T-helper 9 cell (primary cell): ENCODE measurements around the gene C11orf21.
A peak's percentile ranks its signal among the peaks of the same experiment; 100 is the strongest.

ENCODE experiments used
- DNase-seq: peaks from one replicate; pipeline ENCODE4 v3.0.0-alpha.2; 2020

Gene C11orf21

DNA sequence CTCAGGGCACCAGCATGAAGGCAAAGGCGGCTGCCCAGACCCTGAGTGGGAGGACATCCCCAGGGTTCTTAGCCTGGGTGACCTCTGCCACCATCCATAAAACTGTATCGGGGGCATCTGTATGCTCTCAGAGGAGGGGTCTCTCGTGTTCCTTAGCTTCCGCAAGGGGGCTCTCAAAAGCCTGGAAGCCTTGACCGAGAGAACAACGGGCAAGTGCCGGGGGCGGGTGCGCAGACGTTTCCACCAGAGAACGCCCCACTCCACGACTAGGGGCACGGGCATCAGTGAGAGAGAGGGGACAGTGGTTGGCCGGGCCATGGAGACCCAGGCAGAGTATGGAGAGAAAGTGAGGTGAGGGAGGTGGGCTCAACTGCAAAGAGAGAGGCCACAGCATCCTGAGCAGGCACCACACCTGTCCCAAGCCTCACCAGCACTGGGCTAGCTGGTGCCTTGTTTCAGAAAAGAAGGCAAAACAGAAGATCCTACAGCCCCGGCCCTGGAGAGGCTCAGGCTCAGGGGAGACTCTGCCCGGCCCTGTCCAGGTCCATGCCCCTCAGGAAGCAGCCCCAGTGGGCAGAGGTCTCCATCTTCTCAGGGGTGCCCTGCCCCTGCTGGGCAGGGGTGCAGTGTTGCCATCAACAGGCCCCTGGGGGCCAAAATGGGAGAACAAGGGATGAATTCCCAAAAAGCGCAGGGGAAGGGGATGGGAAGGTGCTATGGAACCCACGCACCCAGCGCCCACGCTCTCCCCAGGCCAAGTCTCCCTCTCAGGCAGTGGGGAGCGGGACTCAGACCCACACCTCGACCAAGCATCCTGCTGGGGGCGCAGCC lies 6.0 kb upstream of the C11orf21 start:
- no peak for DNase-seq

DNA sequence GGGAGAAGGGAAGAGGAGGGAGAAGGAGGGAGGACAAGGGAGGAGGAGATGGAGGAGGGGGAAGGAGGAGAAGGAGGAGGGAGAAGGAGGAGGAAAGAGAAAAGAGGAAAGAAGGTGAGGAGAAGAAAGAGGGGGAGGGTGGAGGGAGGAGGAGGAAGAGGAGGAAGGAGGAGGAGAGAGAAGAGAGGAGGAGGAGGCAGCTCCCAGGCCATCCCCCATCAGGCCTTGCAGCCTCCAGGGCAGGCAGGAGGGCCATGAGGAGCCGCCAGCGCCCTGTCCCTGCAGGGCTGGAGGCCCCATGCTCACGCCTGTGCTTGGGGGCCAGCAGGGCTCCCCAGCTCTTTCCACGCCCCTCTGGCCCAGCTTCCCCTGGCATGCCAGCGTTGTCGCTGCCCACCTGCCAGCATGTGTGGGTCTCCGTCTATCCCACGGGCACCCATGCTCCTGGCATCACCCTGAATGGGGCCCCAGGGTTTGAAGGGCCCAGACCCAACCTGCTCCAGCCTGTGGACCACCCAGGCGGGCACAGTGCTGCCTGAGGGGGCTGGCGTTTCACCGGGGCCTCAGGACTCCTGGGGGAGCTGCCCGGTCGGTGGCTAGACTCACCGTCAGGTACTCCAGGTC lies 5.3 kb upstream of the C11orf21 start:
- DNase-seq = no peak

DNA sequence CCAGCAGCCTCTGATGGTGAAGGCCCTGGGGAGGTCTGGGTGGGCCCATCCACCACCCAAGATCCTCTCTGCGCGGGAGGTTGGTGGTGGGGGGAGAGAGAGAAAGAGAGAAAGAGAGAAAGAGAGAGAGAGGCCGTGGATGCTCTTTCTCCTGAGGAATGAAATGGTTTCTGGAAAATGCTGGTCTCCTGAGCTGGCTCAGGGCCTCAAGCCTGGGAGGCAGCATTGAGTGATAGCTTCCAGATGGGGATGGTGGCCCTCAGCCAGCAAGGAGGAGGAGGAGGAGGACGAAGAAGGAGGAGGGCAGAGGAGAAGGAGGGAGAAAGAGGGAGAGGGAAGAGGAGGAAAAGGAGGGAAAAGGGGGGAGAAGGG lies 4.7 kb upstream of the C11orf21 start:
- DNase-seq = no peak

DNA sequence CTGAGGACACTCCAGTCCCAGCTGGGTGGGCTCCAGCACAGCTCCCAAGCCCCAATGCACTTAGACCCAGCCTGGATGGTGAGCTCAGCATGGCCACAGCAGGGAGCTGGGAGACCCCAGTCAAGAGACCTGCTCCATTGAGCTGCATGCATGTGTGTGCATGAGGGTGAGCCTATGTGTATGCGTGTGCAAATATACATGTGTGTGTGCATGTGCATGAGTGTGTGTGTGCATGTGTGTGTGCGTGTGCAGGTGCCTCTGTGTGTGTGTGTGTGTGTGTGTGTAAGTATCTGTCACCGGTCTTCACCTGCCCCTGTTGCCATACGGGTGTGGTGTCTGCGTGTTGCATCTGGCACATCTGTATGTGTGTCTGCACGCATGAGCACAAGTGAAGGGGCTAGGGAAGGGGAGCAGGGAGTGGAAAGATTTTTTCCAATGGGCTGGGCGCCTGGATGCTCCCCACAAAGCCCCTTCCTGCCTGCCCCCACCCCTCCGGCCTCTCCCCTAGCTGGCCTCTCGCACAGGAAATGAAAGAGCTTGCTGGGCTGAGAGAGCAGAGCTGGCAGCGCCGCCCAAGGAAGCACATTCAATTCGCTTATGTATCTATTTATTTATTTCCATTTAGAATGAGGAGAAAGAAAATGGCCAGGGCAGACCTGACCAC lies 4.2 kb upstream of the C11orf21 start:
- DNase-seq = no peak

DNA sequence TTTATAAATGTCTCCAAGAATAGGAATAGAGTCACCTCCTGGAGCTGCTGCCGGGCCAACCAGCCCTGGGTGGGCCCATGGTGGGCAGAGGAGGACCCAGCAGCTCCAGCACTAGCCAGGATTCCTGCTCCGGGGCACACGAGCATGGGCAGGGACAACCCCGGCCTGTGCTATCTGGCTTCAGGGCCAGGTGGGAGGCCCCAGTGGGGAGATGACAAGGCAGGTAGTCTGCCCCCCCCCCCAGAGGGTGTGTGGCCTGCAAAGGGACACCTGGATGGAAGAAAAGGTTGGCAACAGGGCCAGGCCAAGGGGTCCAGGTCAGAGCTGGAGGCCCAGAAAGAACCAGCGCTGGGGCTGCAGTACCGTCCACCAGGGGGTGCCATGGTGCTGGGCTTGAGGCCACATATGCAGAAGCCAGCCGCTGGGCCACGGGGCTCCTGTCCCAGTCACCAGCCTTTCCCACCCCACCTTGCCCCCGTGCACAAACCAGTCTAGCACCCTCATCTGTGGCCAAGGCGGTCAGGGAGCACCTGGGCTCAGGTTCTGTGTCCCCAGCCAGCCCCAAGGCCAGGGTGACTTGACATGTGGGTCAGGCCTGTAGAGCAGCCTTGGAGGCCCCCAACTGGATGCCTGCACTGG lies 3.5 kb upstream of the C11orf21 start:
- DNase-seq = peak; percentile 86

DNA sequence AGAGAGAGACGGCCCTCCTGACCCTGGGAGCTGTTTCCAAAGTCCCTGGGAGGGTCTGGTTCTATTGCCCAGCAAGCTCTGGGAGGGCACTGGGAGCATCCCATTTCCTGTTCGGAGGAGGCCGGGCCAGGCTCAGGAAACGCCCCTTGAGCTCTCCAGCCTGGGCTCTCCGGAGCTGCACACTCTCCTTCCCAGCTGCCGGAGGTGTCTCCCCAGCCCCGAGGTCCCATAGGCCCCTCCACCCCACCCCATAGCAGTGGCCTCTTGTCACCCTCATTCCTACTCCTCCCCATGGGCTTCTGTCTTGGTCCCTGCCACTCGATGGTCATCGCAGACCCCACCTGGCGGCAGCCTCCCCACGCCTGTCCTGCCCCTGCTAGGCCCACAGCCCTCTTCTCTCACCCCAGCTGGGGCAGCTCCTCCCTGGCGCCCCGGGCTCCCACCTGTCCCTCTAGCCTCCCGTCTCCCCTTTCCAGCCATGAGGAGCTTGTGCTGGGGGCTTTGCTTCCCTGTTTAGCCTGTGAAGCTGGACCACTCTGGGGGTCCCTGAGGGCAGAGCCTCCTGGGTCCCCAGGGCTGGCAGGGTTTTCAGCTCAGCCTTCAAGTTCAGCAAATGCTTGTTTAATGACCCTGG lies 2.9 kb upstream of the C11orf21 start:
- DNase-seq = no peak

DNA sequence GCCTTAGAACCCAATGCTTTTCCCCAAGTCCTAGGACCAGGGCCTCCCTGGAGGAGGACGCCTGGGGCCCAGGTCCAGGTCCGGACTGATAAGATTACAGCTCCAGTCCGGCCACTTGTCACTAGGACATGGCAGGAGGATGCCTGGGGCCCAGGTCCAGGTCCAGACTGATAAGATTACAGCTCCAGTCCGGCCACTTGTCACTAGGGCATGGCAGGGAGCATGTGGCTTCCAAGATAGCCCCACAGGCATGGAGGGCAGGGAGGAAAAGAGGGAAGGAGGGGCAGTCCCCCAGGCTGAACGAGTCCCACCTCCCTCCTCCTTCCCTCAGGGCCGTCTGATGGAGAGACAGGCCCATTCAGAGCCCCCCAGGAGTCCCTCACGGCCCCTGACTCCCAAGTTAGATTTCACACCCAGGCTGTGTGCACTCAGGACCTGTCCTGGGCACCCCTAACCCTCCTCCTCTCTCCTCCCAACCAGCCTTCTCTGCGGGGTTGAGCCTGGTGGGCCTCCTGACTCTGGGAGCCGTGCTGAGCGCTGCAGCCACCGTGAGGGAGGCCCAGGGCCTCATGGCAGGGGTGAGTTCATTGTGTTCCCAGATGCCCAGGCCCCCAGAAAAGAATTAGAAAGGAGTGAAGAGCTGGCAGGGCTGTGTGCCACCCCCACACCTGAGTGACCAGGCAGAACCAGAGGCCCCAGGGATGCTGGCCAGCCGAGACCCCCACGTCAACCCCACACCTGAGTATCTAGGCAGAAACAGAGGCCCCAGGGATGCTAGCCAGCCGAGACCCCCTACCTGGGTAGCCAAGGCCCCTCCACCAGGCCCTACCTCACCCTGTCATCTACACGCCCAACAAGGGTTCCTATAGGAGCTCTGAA lies 2.1 kb upstream of the C11orf21 start:
- DNase-seq = no peak

DNA sequence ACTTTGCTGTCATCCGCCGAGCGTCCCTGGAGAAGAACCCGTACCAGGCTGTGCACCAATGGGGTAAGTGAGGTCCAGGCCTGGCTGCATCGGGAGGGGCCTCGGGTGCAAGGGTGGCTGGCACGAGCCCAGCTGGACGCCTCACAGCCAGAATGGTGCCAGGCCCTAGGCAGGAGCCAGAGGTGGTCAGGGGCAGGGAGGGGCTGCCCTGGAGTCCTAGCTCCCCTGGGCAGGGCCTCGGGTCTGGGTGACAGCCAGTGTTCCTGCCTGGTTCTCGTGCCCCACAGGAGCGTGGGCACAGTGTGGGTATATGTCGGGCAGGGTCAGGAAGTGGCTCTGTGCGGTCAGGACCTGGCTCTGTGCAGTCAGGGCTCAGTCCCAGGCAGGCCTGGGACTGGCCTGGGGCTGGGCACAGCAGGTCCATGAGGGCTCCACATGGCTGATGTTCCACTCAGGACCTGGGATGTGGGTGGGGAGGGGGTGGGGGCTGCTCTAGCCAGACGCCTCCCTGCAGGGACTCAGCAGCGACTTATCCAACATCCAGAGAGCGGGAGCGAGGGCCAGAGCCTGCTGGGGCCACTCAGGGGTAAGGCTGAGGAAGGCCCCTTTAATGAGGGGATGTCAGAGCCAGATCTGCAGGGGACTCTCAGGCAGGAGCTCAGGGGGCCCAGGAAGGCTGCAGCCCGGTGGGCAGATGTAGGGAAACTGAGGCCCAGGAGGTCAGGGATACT lies 1.3 kb upstream of the C11orf21 start:
- DNase-seq = no peak

DNA sequence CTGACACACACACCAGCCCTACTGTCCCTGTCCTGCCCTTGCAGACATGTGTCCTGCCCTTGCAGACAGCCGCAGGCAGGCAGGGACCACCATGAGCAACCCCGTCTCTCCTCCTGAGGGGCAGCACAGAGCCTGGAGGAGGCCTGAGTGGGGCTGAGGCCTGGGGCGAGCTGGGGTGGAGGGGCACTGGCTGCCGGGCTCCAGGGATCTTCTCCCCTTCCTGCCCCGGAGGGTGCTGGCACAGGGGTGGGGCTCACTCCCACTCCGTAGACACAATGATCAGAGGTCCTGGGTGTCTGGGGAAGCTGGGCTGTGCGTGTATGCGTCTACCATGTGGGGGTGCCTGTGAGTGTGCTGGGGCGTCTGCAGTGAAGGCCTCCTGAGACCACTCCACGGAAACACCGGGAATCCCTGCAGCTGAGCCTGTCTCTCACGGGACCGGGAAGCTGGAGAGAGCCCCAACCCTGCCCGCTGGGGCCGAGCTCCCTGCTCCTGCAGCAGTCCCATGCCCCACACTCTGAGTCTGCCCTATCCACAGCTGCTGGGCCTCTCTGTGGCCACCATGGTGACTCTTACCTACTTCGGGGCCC lies 683 bp upstream of the C11orf21 start:
- no peak for DNase-seq

DNA sequence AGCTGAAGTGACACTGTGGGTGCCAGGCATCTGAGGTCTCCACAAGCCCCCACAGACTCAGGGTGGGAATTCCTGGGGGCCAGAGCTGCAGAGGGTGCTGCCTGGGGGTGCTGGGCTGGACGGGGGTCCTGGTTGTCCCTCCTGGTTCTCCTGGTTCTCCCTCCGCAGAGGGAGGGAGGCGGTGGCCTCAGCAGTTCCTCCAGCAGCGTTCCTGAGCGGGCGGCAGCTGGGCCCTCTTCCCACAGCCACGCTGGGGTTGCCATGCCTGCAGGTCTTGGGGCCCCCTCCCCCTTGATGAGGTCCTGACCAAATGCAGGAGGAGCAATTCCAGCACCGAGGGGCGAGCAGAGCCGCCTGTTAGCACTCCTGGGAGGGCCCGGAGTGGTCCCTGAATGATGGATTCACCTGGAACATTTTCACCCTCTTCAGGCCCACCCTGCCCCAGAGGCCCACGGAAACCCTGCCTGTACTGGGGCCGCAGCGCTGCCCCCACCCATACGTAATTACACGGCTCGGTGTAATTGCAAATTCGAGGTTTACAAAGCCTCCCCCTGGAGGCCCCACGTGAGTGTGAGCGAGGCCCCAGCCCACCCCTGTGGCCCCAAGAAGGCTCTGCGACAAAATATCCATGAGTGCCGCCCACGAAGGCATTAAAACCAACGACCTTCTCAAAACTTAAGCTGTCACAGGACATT lies 635 bp downstream of the C11orf21 start:
- DNase-seq = no peak

DNA sequence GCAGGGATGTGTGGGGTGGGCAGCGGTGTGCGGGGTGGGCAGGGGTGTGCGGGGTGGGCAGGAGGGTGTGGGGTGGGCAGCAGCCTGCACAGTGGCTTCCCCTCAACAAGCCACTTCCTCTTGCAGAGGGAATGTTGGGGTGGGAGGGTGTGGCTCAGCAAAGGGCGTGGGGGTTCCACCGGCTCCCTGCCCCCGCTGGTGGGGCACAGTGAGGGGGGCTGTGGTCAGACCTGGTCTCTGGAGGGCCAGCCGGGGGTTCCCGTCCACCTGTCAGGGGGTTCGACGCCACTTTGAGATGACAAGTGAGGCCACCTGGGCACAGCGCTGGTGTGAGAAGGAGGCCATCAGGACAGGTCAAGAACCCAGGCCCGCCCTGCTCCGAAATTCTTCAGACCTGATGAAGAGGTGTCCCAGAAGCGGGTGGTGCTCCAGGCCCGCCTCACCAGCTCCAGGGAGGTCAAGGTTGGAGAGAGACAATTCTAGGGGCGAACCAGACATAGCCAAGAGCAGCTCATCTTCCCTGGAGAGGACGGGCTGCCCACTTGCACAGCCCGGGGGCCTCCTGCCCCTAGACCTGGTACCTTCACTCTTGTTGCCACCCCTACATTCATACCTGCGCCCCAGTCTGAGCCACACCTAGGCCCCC lies 1.3 kb downstream of the C11orf21 start:
- no peak for DNase-seq

DNA sequence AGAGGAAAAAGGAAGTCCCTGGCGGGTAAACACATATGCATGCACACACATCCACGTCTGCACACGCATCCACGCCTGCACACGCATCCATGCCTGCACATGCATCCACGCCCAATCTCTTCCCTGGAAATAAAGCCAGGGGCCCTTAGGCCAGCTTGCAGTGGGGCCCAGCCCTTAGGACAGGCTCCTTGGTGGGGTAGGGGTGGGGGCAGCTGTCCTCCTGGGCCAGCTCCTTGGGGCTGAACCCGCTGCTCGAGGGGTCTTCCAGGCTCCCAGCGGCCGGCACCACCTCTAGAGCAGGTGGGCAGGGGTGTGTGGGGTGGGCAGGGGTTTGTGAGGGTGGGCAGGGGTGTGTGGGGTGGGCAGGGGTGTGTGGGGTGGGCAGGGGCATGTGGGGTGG lies 1.9 kb downstream of the C11orf21 start:
- DNase-seq = no peak

DNA sequence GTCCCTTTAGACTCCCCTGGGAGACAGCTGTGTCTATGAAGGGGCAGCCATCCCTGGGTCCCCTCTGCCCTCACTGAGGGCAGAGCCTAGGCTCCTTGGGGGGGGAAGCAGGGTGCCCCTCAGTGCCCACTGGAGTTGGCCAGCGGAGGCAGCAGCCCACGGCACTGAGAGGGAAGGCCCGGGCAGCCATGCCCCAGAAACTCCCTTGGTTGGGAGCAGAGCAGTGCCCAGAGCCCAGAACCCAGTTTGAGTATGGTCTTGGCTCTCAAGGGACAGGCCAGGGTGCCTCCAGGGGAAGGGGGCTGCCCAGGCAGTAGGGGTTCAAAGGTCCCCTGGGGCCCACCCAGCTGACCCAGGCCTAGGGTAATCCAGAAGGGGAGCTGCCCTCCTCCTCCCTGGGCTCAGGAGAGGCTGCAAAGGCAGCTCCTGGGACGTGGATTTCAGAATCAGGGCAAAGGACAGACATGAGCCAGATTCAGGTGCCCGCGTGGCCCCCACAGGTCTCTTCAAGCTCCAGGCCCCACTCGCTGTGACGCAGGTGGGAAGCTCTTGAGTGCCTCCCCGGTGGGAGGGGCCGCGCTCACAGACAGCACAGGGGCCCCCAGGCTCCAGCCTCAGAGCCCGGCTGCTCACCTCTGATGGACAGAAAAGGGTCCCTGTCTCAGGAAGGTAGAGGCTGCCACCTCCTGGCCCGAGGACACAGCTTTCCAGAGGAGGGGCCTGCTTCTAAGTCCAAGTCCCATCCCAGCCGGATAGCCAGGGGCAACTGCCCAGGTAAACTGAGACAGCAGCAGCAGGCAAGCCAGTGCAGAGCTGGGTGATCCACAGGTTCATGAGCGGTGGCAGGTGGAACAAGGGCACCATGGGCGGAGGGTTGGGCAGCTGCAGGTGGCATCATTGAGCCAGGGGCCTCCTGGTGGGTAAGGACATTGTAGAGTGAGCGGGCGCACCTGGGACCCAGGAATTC lies 2.6 kb downstream of the C11orf21 start:
- DNase-seq = no peak

DNA sequence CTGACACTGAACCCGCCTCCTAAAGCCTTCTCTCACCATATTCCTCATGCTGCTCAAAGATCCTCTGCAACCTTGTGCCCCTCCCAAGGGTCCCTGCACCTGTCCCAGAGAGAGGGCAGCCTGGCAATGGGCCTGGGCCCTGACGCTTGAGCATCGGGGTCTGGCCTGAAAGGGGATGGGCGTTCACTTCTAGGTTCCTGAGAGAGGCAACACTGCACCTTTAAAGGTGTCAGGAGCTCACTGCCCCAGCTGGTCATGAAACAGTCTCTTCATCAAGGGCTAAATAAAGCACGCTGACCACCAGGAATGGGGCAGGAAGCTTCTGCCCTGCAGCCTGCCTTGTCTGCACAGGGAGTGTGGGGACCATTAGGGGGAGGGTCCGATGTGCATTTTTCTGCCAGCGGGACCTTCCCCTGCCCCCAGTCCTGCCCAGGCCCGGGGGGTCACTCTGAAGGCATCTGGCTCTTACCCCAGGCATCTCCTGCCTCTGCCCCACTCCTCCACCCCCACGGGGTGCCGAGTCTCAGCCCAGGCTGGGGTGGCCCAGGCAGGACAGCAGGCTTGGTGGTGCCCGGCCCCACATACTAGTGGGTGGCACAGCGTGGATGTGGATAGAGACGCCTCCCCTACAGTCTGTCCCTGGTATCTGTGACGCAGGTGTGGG lies 3.5 kb downstream of the C11orf21 start:
- DNase-seq = no peak

DNA sequence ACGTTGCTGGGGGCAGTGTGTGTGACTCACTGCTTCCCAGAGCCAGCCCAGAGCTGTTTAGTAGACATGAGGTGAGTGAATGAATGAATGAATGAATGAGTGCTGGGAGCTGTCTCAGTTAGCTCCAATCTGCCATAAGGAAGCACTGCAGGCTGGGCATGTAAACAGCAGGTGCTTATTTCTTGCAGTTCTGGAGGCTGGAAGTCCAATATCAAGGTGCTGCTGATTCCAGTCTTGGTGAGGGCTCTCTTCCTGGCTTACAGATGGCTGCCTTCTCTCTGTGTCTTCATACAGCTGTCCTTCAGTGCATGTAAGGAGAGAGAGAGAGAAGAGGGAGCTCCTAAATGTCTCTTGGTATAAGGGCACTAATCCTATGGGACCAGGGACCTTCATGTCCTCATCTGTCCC lies 4.1 kb downstream of the C11orf21 start:
- DNase-seq = no peak

DNA sequence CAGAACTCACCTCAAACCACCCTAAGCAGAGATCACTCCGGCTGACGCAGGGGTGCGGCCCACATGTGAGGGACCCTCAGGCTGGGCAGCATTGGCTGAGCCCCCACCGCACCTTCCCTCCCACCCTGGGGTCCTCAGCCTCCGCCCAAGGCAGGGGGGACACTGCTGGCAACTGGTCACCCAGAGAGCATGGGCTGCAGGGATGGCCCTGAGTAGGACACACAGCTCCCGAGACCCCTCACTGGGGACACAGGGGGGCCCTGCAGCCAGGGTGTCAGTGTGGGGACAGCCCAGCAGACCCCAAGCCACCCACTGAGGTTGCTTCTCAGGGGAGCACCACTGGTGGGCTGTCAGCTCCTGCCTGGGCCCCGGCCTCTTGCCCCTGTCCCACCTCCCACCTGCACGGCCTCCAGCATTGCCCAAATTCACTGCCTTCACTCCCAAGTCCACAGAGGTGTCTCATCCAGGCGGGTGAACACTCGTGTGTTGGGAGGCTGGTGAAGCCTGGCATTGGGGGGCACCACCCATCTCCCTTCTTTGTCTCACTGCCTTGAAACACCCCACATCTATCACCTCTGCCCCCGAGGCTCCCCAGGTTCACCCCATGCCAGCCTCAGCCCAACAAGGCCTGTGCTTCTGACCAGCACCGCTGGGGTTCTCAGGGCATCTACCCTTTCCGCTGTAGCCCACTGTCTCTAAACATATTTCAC lies 4.7 kb downstream of the C11orf21 start:
- no peak for DNase-seq
